NCI-H1092 (cell line): Measurements from ENCODE around the gene ERG.

Experiments used
- DNase-seq: peaks from one replicate; lab custom pipeline; 2025; lab: John Stamatoyannopoulos, UW

The ERG gene

GRCh38 chr21:38472412-38473108 lies 25.7 kb downstream of the ERG start:
- DNase-seq = no peak

GRCh38 chr21:38471766-38472165 lies 26.5 kb downstream of the ERG start:
- no peak for DNase-seq

GRCh38 chr21:38470755-38471154 lies 27.5 kb downstream of the ERG start:
- DNase-seq = no peak

GRCh38 chr21:38469642-38470041 lies 28.6 kb downstream of the ERG start:
- DNase-seq = no peak

GRCh38 chr21:38468989-38469388 lies 29.3 kb downstream of the ERG start:
- DNase-seq = no peak

GRCh38 chr21:38467911-38468310 lies 30.4 kb downstream of the ERG start:
- DNase-seq = no peak

GRCh38 chr21:38467374-38467773 lies 30.9 kb downstream of the ERG start:
- no peak for DNase-seq

- DNase-seq = no peak
These were observed 38.0 kb downstream of the ERG start for GRCh38 chr21:38460171-38460742.

GRCh38 chr21:38459490-38459889 lies 38.8 kb downstream of the ERG start:
- DNase-seq = no peak

- DNase-seq = no peak
These were observed 42.9 kb downstream of the ERG start for GRCh38 chr21:38455403-38455802.

- DNase-seq = no peak
These were observed 43.6 kb downstream of the ERG start for GRCh38 chr21:38454702-38455101.

GRCh38 chr21:38454161-38454560 lies 44.1 kb downstream of the ERG start:
- no peak for DNase-seq

- no peak for DNase-seq
These were observed 49.4 kb downstream of the ERG start for GRCh38 chr21:38448671-38449385.

GRCh38 chr21:38447611-38448010 lies 50.7 kb downstream of the ERG start:
- DNase-seq = no peak

GRCh38 chr21:38444691-38445090 lies 53.6 kb downstream of the ERG start:
- no peak for DNase-seq

GRCh38 chr21:38443110-38443509 lies 55.2 kb downstream of the ERG start:
- no peak for DNase-seq

GRCh38 chr21:38441153-38441552 lies 57.1 kb downstream of the ERG start:
- no peak for DNase-seq

- no peak for DNase-seq
These were observed 57.5 kb downstream of the ERG start for GRCh38 chr21:38440746-38441145.

GRCh38 chr21:38439957-38440356 lies 58.3 kb downstream of the ERG start:
- DNase-seq = no peak

- DNase-seq = no peak
These were observed 58.9 kb downstream of the ERG start for GRCh38 chr21:38439426-38439825.

- no peak for DNase-seq
These were observed 59.8 kb downstream of the ERG start for GRCh38 chr21:38438462-38438893.

- no peak for DNase-seq
These were observed 61.9 kb downstream of the ERG start for GRCh38 chr21:38436341-38436740.

- DNase-seq = no peak
These were observed 63.3 kb downstream of the ERG start for GRCh38 chr21:38434913-38435533.
